Upper lobe of right lung (tissue), 1 donor: ENCODE measurements around the gene SEC11C. TPM values are rescaled to one million over a fixed set of nuclear protein-coding genes. Genes with fewer than 3 reads are reported as not detected.

ENCODE experiments used
- ATAC-seq: fragments of 200-7000 bp; cut with Tn5 transposase; one replicate; pipeline ENCODE4 v1.9.1; 2020; ENCODE audit warnings: mild to moderate bottlenecking, moderate library complexity
- DNase-seq: peaks from one replicate; pipeline ENCODE4 v3.0.0-alpha.2; 2020
- H3K27ac ChIP-seq: fragments of 200-600 bp; one replicate; pipeline ENCODE4 v1.8.0; 2022
- H3K27me3 ChIP-seq: fragments of 200-600 bp; one replicate; pipeline ENCODE4 v1.8.0; 2022; ENCODE audit warnings: mild to moderate bottlenecking
- H3K36me3 ChIP-seq: fragments of 200-600 bp; one replicate; pipeline ENCODE4 v1.8.0; 2022
- H3K4me1 ChIP-seq: fragments of 200-600 bp; one replicate; pipeline ENCODE4 v1.8.0; 2022
- H3K4me3 ChIP-seq: fragments of 200-600 bp; one replicate; pipeline ENCODE4 v1.8.0; 2022; ENCODE audit warnings: mild to moderate bottlenecking
- H3K9me3 ChIP-seq: fragments of 200-600 bp; one replicate; pipeline ENCODE4 v1.8.0; 2022
- CTCF ChIP-seq: fragments of 200-600 bp; IDR thresholded peaks from one replicate; pipeline ENCODE4 v1.8.0; 2022; ENCODE audit warnings: antibody characterized with exemption
- intact Hi-C: fragments of 100-400 bp; cut with DNase I; formaldehyde crosslinking; loops from one replicate; pipeline ENCODE4 v1.11.0; 2022
- total RNA-seq: library from RNA; stranded (reverse); fragmentation: NEBNext Ultra II Directional; extraction: Animal tissue kit (Norgen Biotek cat#: 25700); gene quantifications from one replicate; pipeline ENCODE4 v1.2.1, GENCODE V29; 2021
- donor health status: DM: no; HTN: yes; CAD: no; lungs with severe emphysema.

SEC11C gene
- total RNA-seq, 1 donor from 2014 or later: 66.8 TPM

- Histone ChIP-seq H3K27me3 (no peaks in the 10 kb centered on the region), H3K4me3 (no peak overlapping the region), H3K27ac (no peak overlapping the region), H3K9me3 (no peaks in the 10 kb centered on the region), H3K4me1 (no peaks in the 10 kb centered on the region), H3K36me3 (peaks cover 74% of the 10 kb centered on the region)
- TF ChIP-seq CTCF: no peak
- DNase-seq (no peak), ATAC-seq (no peak)
- intact Hi-C loops: no loop called here
Observed at GRCh38 chr18:59156316-59156715, 16.6 kb downstream of the SEC11C start.

GRCh38 chr18:59159265-59159664, 19.6 kb downstream of the SEC11C start:
- TF ChIP-seq CTCF: no peak
- intact Hi-C loops: no loop called here
- DNase-seq (no peak), ATAC-seq (no peak)
- Histone ChIP-seq H3K4me1 (no peaks in the 10 kb centered on the region), H3K36me3 (peaks cover 45% of the 10 kb centered on the region), H3K4me3 (no peak overlapping the region), H3K27me3 (no peaks in the 10 kb centered on the region), H3K9me3 (no peaks in the 10 kb centered on the region), H3K27ac (no peak overlapping the region)

- ATAC-seq: no peak
- intact Hi-C loops: no loop called here
Observed at GRCh38 chr18:59159986-59160385, 20.3 kb downstream of the SEC11C start.

GRCh38 chr18:59172664-59173249, 33.1 kb downstream of the SEC11C start:
- no peak for TF ChIP-seq CTCF
- DNase-seq (no peak), ATAC-seq (no peak)
- no peaks in the 10 kb centered on the region for H3K27me3 ChIP-seq
- no peaks in the 10 kb centered on the region for H3K36me3 ChIP-seq
- intact Hi-C loops: no loop called here
- no peaks in the 10 kb centered on the region for H3K4me1 ChIP-seq
- H3K27ac ChIP-seq: no peak overlapping the region
- peaks cover 15% of the 10 kb centered on the region for H3K9me3 ChIP-seq
- H3K4me3 ChIP-seq: no peak overlapping the region

More at GRCh38 chr18:59159986-59160385, 20.3 kb downstream of the SEC11C start:
- H3K27me3 ChIP-seq: no peaks in the 10 kb centered on the region
- H3K27ac ChIP-seq: no peak overlapping the region
- no peak for DNase-seq
- peaks cover 41% of the 10 kb centered on the region for H3K36me3 ChIP-seq
- TF ChIP-seq CTCF: no peak
- no peaks in the 10 kb centered on the region for H3K4me1 ChIP-seq
- no peaks in the 10 kb centered on the region for H3K9me3 ChIP-seq
- no peak overlapping the region for H3K4me3 ChIP-seq

GRCh38 chr18:59177485-59177884, 37.8 kb downstream of the SEC11C start:
- intact Hi-C loops: no loop called here
- no peak for TF ChIP-seq CTCF
- no peak overlapping the region for H3K27ac ChIP-seq
- DNase-seq (no peak), ATAC-seq (no peak)
- no peak overlapping the region for H3K4me3 ChIP-seq
- H3K27me3 ChIP-seq: no peaks in the 10 kb centered on the region
- no peaks in the 10 kb centered on the region for H3K36me3 ChIP-seq
- no peaks in the 10 kb centered on the region for H3K4me1 ChIP-seq
- peaks cover 11% of the 10 kb centered on the region for H3K9me3 ChIP-seq
